NCI-H2227 (cell line): Measurements from ENCODE around the gene NPAS2.

ENCODE experiments used
- DNase-seq: peaks from one replicate; lab custom pipeline; 2025; ENCODE audit not compliant: unreplicated experiment; lab: John Stamatoyannopoulos, UW

Gene NPAS2

DNA sequence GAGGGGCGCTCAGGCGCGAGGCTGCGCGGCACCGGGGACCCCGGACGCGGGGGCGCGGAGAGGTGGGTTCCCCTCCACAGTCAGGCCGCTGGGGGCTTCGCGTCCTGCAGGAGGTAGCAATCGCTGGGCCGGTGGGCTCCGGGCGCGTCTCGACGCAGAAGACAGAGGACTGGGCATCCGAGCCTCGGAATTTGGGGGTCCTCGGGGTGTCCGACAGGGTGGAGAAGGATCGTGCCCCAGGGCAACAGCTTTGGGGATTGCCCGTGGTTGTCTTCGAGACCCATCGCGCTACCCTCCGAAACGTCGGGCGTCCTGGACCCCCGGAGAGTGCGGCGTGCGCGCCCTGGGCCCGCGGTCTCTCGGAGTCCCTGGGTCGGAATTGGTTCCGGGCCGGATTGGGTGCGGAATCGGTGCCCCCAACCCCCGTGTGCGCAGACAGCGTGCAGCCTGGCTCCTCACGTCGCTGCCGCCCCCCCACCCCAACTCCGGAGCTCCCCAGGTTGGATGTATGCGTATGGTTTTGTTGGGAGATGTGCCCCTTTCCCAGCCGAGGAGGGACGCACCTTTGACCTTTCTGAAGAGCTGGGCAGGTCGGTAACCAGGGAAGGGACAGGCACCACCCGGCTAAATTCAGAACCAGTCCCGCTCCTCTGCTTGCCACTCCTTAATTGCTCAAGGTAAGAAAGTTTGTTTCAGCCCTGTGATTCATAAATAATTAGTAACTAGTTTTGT is 750 bp downstream of the NPAS2 start:
- DNase-seq, result no peak

DNA sequence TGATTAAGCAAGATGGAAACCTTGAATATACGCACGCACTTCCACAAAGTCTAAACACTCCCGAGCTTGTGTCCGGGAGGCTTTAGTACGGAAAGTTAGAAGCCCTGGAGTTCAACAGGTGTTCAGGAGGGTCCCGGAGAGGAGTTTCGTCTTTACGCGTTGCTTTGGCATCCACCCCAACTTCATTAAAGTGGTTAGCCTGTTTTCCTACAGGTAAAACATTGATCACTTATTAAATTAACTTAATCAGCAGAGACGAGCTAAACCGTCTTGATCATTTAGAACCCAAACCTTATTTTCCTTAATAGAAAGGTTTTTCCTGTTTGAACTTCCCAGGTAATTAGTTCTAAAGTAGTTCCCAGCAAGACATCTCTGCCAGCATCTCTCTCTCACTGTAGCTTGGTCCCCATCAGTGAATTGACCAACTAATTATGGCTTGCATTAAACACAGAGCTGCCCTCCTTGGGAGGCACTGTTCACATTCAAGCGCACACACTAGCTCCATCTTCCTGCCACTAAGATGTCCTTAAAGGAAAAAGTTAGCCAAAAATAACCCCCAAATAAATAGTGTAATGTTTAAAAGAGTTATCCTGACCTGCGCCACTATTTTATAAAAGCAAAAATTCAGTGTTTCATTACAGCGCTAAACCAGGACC is 1.4 kb downstream of the NPAS2 start:
- no peak for DNase-seq

DNA sequence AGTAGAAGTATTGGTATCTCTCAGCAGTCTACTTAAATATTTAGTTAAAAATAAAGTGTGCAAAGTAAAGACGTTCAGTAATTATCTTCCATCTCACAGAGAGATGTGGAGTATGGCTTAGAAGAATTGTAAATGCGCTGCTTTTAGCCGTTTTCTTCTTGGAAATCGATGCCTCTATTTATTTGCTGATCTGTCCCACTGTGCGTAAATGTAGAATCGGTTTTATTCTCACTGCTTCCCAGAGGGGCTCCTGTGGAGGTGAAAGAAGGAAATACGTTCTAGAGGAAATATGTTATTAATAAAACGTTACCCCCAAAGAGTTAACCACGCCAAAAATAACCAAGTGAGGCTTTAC is 1.9 kb downstream of the NPAS2 start:
- DNase-seq, result no peak

DNA sequence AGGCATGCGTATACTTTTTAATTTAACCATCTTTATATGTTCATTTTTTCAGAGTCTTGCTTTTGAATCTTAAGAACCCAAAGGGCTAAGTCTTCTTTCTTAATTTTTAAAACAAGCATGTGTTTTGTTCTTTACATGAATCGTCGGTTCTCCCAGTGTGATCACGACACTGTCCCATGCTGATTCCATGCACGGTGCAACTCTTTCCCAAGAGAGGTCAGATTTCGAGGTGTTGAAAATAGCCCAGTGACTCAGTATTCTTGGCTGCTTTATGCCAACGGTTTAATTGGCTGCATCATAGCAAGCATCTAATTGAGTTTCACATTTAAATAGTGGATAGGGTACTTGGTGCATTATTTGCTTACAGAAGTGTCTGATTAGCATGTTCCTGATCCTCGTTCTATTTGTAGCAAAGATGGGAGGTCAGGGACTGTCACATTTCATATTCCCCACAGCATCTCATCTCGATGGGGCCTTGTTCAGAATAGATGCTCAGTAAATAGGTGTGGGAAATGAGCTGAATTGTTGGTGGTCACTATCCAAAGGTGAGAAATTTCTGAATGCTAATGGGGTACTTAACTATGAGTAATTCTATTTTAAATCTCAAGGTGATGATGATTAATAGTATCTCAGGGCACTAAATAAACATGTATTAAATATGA is 2.8 kb downstream of the NPAS2 start:
- no peak for DNase-seq

DNA sequence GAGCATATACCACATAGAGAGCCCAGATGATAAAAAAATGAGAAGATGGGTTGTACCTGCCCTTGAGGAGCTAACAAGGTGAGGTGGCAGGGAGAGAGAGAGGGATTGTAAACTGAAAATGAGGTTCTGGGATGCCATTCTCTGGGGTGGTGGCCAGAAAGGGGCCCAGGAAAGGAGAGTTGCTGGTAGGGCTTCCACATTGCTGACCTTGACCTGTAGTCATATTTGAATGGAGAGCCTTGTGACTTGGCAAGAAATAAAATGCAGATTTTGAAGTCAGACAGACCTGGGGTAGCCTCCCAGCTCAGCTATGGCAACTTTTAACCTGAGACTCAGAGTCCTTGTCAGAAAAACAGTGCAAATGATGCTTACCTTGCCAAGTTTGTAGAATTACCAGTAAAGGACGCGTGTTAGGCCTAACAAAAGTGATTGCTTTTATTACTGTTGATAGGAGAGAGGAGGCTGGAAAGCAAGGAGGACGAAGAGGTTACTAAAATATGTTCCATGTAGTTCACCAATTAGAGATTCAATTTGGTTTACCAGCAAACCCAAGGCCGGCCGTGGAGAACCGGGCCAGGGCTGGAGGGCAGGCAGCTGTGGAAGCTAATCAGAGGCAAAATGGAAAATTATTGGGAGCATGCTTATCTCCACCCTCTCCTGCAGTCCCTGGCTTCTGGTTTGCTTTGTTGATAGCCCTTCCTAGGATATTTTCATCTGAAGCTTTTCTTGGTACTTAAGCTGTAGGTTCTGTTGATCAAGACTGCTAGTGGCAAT is 3.9 kb downstream of the NPAS2 start:
- no peak for DNase-seq

- DNase-seq, result no peak
These were observed 4.9 kb downstream of the NPAS2 start for GRCh38 chr2:100824842-100825241.

DNA sequence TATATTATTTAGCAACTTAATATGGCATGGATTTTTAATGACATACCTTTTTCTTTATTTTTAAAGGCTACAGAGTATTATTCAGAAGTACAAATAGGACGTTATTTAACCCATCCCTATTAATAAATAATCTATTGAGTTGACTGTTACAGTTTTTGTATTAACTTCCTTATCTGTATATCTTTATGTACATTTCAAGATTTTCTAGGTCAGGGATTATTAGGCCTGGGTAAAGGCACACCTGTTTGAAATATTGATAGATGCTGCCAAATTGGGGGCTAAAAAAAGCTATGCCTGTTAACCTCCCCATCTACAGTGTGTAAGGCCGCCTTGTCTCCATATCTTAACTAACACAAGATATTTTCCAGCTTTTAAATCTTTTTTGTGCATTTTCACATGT is 6.6 kb downstream of the NPAS2 start:
- no peak for DNase-seq

DNA sequence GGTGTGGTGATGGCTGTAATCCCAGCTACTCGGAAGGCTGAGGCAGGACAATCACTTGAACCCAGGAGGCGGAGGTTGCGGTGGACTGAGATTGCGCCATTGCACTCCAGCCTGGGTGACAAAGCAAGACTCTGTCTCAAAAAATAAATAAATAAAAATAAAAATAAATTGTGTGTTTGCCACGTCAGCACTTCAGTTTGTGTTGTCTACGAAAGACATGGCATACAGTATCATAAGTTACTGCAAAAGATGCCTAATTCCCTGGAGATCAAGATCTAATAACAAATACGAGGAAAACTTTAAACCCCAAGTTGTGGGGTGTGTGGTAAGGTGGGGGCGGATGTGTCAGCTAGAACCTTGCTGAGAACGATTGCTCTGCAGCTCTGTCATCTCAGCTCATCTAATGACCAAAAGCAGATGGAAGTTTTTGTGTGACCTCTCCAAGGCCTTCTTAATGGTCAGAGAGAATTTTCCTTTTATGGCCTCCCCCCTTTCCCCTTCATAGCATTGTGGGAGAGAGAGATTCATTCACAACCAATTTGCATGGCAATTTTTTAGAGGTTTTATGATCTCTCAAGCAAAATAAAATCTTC is 11.3 kb downstream of the NPAS2 start:
- DNase-seq, result no peak

DNA sequence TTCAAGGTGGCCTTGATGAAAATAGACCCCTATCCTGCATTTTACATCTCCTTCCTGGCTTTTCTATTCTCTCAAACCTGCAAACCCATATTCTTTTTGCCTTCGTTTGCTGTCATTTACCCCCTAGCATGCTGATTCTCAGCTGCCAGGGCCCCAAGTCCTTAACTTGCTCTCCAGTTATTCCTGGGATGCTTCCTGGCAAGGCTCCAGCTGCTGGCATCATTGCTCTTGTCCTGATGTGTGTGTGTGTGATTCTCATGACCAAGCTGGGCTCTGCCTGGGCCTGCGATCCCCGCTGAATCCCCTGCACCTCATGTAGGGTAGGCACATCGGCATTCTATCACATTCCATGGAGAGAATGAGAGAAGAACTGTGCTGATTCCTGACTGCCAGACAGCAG is 11.9 kb downstream of the NPAS2 start:
- no peak for DNase-seq

DNA sequence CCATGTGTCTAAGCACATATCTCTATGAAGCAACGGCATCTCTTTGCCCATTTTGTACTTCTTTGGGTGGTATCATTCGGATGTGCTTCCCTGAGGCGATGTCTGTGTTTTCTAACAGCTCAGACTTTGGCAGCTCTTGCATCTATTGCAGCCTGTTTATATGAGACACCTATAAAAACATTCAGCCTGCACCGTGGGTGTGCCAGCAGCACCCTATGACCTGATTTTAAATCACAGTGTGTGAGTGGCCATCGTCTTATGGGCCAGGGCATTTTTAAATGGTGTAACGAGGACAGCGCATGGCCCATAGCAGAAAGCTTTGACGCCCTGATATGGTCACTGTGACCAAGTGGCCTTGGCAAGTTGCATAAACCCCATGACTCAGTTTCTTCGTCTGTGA is 12.9 kb downstream of the NPAS2 start:
- no peak for DNase-seq

DNA sequence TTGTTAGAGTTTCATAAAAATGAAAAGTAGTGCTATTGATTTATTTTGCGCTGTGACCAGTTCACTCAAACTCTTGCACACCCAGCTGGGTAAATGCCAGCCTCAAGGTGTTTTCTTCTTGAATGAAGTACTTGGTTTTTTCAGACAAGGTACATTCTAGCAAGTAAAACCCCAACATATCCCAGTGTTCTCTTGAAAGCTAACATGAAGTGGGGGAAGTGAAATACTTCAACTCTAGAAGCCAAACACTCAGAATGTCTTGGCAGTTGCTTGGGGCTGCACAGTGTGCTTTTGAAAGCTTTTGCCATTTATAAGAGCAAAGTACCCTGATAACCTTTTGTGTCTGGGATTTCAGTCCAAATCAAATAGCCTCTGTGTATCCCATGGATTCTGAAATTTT is 13.4 kb downstream of the NPAS2 start:
- no peak for DNase-seq

DNA sequence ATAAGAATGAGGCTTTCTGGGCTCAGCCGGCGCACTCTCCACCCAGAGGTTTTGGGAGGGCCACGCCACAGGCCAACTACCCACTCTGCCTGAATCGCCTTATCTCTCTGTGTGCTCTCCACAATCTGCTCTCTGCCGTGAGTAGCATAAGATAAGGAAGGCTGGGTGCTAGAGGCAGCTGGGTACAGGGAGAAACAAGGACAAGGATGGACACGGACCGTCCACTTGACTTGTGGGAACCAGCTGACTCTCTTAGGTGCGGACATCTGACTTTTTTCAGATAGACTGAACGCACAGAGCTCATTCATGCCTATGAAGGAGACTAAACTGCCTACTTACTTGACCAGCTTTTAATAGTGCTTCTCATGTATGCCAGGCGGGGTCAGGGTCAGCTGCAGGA is 14.3 kb downstream of the NPAS2 start:
- DNase-seq, result no peak

GRCh38 chr2:100835006-100835659 is 15.2 kb downstream of the NPAS2 start:
- DNase-seq, result no peak

DNA sequence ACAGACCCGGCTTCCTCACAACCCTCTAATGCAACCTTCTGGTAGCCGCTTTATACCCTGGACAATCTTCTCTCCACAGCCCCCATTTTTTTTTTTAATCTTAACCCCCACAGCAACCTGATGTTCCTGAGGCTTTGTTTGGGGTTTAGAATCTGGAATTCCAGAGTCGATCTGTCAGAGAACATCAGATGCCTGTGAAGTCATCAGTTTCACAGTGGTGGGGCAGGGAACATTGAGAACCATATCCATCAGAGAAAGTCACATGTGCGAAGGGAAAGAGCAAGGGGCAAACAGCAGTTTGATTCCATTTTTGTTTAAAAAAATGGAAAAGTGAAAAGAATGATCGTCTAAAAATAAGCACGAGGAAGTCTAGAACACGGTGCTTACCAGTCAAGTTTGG is 20.6 kb downstream of the NPAS2 start:
- DNase-seq, result no peak

GRCh38 chr2:100842241-100842922 is 22.4 kb downstream of the NPAS2 start:
- no peak for DNase-seq

DNA sequence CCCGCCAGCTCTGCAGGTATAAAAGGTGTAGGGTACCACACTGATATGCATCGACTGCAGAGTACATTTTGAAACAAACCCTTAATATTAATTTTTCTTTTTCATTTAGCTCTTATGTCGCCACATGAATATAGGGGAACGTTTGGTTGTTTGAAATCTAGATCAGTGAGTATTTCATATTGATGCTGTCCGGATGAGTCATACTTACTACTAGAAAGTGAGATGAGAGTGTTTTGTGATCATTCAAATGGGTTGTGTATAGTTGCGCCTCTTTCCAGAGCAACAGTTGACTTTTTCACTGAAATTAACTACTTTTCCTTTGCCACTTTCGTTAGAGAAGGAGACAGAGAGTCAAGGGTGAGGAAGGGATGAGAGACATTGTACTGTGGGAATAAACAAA is 24.6 kb downstream of the NPAS2 start:
- DNase-seq, result no peak

- no peak for DNase-seq
These were observed 25.4 kb downstream of the NPAS2 start for GRCh38 chr2:100845141-100845991.

GRCh38 chr2:100846716-100847115 is 26.8 kb downstream of the NPAS2 start:
- DNase-seq, result no peak

GRCh38 chr2:100852447-100852846 is 32.5 kb downstream of the NPAS2 start:
- DNase-seq, result no peak
